Hepatocyte (in vitro differentiated cells): ENCODE measurements around the gene CCDC78.

Source experiments
- CTCF ChIP-seq: fragments of 200-600 bp; sonication (generic); IDR thresholded peaks from 2 replicates; pipeline ENCODE4 v1.5.1; 2016; ENCODE audit warnings: antibody characterized with exemption, mild to moderate bottlenecking; ENCODE audit not compliant: poor library complexity
- EZH2phosphoT487 ChIP-seq: fragments of 200-600 bp; sonication (generic); IDR thresholded peaks from one replicate; pipeline ENCODE4 v1.6.1; 2018; ENCODE audit warnings: antibody characterized with exemption, mild to moderate bottlenecking, low read depth, moderate library complexity; ENCODE audit not compliant: unreplicated experiment, severe bottlenecking

- TF ChIP-seq CTCF: no peak
- TF ChIP-seq EZH2phosphoT487: no peak
Observed at GRCh38 chr16:740459-740763, 14.2 kb upstream of the CCDC78 start.
